HL-60 (cell line): ENCODE data around the gene TNRC6C.

Experiments
- DNase-seq, 2 experiments: peaks; one replicate each; pipeline ENCODE4 v3.0.0-alpha.2; 2010 to 2020; ENCODE audit warnings: low read depth in 1 of 2, low spot score in 1 of 2
- H3K27ac ChIP-seq: fragments of 250-450 bp; sonication (Bioruptor Pico); replicated peaks from 2 replicates; pipeline ENCODE4 v1.5.1; 2020; ENCODE audit warnings: mild to moderate bottlenecking, moderate library complexity
- H3K27me3 ChIP-seq: fragments of 250-450 bp; sonication (Bioruptor Pico); 2 replicates; pipeline ENCODE4 v1.5.1; 2021; ENCODE audit warnings: mild to moderate bottlenecking, moderate library complexity; ENCODE audit not compliant: insufficient read depth, poor library complexity, severe bottlenecking
- H3K4me3 ChIP-seq: replicated peaks from 2 replicates; pipeline ENCODE4 v1.5.1; 2011; ENCODE audit warnings: mild to moderate bottlenecking, control low read depth, low read length; ENCODE audit not compliant: insufficient read depth
- GABPA ChIP-seq: IDR thresholded peaks from 2 replicates; pipeline ENCODE4 v1.6.1; 2012; ENCODE audit warnings: low read depth
- POLR2AphosphoS5 ChIP-seq: IDR thresholded peaks from 2 replicates; pipeline ENCODE4 v1.6.1; 2012; ENCODE audit warnings: low read depth
- SPI1 ChIP-seq: IDR thresholded peaks from 2 replicates; pipeline ENCODE4 v1.6.1; 2012; ENCODE audit warnings: low read depth, mild to moderate bottlenecking, borderline replicate concordance
- TF ChIP-seq, protein P1 (sequence below): IDR thresholded peaks from 2 replicates; pipeline ENCODE4 v1.6.1; 2012; ENCODE audit warnings: low read depth; ENCODE audit not compliant: insufficient replicate concordance
- TF ChIP-seq, protein P2 (sequence below): IDR thresholded peaks from one replicate; pipeline ENCODE4 v1.5.1; 2011; ENCODE audit warnings: low read length, control low read depth, inconsistent platforms; ENCODE audit not compliant: insufficient read depth

TNRC6C gene

DNA sequence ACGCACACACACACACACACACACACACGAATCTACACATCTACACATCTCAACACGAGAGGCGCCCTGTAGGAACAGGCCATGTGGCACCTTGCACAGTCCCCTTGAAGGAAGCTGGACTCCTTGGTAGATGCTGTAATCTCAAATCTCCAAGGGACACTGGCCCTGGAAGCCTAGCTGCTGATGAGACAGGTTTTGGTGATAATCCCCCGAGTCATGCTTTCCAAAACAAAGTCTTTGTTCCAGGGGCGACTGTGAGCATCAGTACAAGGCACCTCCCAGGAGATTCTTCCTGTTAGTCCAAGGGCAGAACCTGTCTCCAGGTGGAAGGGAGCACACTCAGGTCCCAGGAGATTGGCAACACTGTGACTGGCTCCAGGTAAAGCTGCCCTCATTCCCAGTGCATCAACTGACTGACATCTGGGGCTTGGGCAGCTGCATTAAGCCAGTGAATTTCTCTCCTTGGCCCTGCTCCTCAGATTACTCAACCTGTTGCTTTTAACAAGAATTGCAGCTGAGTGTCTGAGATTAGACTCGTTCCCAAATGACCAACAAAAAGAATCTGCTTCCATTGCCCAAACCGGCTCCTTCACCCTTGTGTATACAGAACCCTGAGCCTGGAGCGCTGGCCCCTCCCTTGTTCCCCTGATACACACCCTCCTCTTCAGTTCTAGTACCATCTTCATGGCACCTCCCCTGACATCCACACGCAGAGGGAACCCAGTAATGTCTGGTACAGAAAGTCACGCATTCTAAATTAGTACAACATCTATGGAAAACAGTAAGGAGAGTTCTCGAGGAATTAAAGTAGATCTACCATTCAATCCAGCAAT lies 13.9 kb upstream of the TNRC6C start:
- H3K4me3 ChIP-seq: no peak overlapping the region
- TF ChIP-seq, protein P1, sequence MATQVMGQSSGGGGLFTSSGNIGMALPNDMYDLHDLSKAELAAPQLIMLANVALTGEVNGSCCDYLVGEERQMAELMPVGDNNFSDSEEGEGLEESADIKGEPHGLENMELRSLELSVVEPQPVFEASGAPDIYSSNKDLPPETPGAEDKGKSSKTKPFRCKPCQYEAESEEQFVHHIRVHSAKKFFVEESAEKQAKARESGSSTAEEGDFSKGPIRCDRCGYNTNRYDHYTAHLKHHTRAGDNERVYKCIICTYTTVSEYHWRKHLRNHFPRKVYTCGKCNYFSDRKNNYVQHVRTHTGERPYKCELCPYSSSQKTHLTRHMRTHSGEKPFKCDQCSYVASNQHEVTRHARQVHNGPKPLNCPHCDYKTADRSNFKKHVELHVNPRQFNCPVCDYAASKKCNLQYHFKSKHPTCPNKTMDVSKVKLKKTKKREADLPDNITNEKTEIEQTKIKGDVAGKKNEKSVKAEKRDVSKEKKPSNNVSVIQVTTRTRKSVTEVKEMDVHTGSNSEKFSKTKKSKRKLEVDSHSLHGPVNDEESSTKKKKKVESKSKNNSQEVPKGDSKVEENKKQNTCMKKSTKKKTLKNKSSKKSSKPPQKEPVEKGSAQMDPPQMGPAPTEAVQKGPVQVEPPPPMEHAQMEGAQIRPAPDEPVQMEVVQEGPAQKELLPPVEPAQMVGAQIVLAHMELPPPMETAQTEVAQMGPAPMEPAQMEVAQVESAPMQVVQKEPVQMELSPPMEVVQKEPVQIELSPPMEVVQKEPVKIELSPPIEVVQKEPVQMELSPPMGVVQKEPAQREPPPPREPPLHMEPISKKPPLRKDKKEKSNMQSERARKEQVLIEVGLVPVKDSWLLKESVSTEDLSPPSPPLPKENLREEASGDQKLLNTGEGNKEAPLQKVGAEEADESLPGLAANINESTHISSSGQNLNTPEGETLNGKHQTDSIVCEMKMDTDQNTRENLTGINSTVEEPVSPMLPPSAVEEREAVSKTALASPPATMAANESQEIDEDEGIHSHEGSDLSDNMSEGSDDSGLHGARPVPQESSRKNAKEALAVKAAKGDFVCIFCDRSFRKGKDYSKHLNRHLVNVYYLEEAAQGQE: no peak
- TF ChIP-seq SPI1: no peak
- no peak overlapping the region for H3K27ac ChIP-seq
- H3K27me3 ChIP-seq: no peaks in the 10 kb centered on the region
- DNase-seq: no peak

DNA sequence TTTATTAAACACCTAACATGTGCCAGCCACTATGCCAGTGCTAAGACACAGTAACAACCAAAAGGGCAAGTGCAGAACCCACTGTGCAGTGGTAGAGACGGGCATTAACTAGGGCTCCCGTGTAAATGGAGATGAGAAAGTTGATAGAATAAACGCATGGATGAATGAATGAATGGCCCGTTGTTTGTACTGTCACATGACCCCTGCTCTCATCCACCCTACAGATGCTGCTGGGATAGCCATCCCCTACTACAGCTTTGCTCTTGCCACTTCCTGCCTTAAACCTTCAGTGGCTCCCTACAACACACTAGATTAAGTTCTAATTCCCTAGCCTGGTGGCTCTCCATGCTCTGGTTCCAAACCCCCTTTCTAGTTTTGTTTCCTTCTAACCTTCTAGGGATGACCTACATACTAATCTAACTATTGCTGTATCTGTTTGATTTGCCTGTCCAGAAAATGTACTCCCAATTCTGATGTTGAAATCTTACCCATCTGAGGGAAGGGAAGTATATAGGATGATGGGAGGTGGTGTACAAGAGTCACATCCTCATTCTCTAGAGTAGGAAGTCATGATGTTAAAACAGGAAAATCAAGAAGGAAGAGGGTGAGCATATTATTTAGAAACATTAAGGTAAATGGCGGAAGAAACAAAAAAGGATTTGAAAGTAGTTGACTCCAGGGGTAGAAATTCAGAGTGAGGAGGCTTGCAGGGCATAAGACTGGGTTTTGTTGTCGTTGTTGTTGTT lies 11.4 kb upstream of the TNRC6C start:
- Histone ChIP-seq H3K27me3 (peaks cover 2% of the 10 kb centered on the region), H3K27ac (no peak overlapping the region), H3K4me3 (no peak overlapping the region)
- TF ChIP-seq GABPA (no peak), SPI1 (peak; percentile 24; the same call in 1 of the 2 replicates), POLR2AphosphoS5 (no peak)
- TF ChIP-seq, protein P1: no peak
- TF ChIP-seq, protein P2, sequence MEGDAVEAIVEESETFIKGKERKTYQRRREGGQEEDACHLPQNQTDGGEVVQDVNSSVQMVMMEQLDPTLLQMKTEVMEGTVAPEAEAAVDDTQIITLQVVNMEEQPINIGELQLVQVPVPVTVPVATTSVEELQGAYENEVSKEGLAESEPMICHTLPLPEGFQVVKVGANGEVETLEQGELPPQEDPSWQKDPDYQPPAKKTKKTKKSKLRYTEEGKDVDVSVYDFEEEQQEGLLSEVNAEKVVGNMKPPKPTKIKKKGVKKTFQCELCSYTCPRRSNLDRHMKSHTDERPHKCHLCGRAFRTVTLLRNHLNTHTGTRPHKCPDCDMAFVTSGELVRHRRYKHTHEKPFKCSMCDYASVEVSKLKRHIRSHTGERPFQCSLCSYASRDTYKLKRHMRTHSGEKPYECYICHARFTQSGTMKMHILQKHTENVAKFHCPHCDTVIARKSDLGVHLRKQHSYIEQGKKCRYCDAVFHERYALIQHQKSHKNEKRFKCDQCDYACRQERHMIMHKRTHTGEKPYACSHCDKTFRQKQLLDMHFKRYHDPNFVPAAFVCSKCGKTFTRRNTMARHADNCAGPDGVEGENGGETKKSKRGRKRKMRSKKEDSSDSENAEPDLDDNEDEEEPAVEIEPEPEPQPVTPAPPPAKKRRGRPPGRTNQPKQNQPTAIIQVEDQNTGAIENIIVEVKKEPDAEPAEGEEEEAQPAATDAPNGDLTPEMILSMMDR: no peak
- no peak for DNase-seq

DNA sequence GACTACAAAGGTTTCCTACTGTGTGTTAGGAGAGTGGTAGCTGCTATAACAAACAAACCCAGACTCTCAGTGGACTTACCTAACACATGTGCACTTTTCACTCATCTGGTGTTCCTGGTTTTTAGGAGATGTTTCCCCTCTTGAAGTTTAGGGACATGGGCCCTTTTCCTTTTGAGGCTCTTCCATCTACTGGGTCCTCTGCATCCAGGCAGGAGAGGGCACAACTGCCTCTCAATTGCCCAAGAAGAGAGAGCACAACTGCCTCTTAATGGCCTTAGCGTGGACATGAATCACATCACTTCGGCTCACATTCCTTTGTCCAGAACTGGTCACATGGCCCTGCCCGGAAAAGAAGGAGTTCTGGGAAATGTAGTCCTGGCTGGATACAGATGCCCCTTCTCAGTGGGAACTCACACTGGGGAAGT lies 9.8 kb upstream of the TNRC6C start:
- Histone ChIP-seq H3K27ac (no peak overlapping the region), H3K4me3 (no peak overlapping the region), H3K27me3 (peaks cover 9% of the 10 kb centered on the region)
- no peak for DNase-seq
- TF ChIP-seq, protein P2: no peak
- TF ChIP-seq GABPA (no peak), SPI1 (no peak), POLR2AphosphoS5 (no peak)
- TF ChIP-seq, protein P1: no peak
